BLaER1 (cell line): ENCODE measurements around the gene FGGY.

Source experiments
- H3K27ac ChIP-seq: shearing (Covaris generic); formaldehyde crosslinking; 2 replicates; pipeline ENCODE4 v1.8.1; 2022
- H3K27me3 ChIP-seq: shearing (Covaris generic); formaldehyde crosslinking; 2 replicates; pipeline ENCODE4 v1.8.1; 2022
- H3K36me3 ChIP-seq: shearing (Covaris generic); formaldehyde crosslinking; 2 replicates; pipeline ENCODE4 v1.8.1; 2022
- H3K4me1 ChIP-seq: shearing (Covaris generic); formaldehyde crosslinking; 2 replicates; pipeline ENCODE4 v1.8.1; 2022
- H3K4me2 ChIP-seq: shearing (Covaris generic); formaldehyde crosslinking; 2 replicates; pipeline ENCODE4 v1.8.1; 2022
- H3K4me3 ChIP-seq: shearing (Covaris generic); formaldehyde crosslinking; 2 replicates; pipeline ENCODE4 v1.8.1; 2022
- H3K9ac ChIP-seq: shearing (Covaris generic); formaldehyde crosslinking; 2 replicates; pipeline ENCODE4 v1.8.1; 2022
- H3K9me3 ChIP-seq: shearing (Covaris generic); formaldehyde crosslinking; 2 replicates; pipeline ENCODE4 v1.8.1; 2022
- H4K20me1 ChIP-seq: shearing (Covaris generic); formaldehyde crosslinking; 2 replicates; pipeline ENCODE4 v1.8.1; 2022
- Cebpa-rat ChIP-seq: shearing (Covaris generic); IDR thresholded peaks from 2 replicates; pipeline ENCODE4 v1.8.1; 2022

FGGY gene

DNA sequence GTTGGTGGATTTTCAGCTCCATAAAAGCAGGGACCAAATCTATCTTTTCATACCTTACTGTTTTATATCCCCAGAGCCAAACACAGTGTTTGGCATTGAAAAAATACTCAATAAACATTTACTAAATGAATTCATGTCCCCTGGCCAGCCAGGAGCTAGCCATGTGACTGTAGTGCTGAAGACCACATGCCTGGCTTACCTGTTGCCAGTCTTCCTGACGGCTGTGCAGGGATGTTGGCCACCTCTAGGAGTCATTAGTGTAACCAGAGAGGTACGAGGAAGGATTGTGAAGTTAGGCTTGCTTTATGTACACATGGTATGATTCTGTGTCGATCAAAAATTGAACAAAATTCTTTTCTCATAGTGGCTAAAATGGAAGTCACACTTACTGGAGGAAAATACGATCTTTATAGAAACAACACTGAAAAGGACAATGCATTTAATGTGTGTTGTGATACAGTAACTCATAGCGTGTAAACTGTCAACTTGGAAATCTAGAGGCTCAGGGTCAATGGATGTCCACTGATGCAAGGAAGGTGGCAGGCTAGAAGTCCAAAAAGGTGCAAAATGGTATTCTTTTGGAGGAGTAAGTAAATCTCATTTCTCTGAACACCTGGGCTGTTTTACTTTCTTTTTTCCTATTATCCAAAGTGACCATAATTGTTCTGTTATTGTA lies 60.9 kb downstream of the FGGY start:
- Histone ChIP-seq H4K20me1 (no peaks in the 10 kb centered on the region), H3K27me3 (no peaks in the 10 kb centered on the region), H3K4me1 (peaks cover 7% of the 10 kb centered on the region), H3K27ac (no peak overlapping the region), H3K9me3 (no peaks in the 10 kb centered on the region), H3K9ac (no peak overlapping the region), H3K4me3 (no peak overlapping the region), H3K36me3 (no peaks in the 10 kb centered on the region), H3K4me2 (no peak overlapping the region)
- TF ChIP-seq Cebpa-rat, result no peak

DNA sequence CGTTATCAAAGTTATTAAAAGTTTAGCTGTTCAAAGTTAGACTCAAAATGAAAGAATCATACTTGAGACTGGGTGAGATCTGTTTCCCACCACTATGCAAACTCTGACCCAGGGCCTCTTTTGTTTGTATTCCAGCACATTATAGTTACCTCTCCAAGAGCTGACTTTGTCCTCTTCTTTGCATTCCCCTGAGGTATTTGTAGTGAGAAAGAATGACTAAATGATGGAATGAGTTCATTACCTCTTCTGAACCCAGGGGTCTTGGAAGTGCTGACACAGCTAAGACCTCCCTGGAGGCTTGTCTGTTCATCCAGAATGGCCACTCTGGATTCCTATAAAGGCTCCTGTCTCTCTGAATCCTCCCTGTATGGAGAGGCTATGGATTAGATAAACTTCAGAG lies 62.4 kb downstream of the FGGY start:
- no peak overlapping the region for H3K9ac ChIP-seq

DNA sequence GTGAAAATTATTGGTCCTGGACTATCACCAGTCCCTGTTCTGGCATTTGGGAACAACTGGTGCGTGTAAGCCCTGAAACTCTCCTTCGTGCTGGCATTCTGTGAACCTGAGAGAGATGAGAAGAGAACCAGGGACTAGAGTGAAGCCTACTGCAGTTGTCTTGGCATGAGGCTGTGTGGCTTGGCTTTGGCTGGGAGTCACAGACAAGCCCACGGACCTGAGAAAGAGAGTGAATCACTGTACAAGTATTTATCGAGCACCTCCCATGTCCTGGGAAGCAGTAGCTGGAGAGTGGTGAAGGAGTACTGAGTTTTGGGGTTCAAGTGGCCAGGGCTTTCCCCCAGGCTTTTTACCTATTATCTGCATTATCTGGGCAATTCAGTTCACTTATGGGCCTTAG lies 63.3 kb downstream of the FGGY start:
- no peak overlapping the region for H3K4me2 ChIP-seq
- no peak overlapping the region for H3K27ac ChIP-seq
- no peaks in the 10 kb centered on the region for H3K4me1 ChIP-seq
- H3K9ac ChIP-seq, result no peak overlapping the region
- H3K4me3 ChIP-seq, result no peak overlapping the region
- H4K20me1 ChIP-seq, result no peaks in the 10 kb centered on the region
- H3K9me3 ChIP-seq, result no peaks in the 10 kb centered on the region
- H3K36me3 ChIP-seq, result no peaks in the 10 kb centered on the region
- TF ChIP-seq Cebpa-rat, result no peak
- H3K27me3 ChIP-seq, result no peaks in the 10 kb centered on the region

More for the DNA sequence above, 62.4 kb downstream of the FGGY start:
- Histone ChIP-seq H3K9me3 (no peaks in the 10 kb centered on the region), H3K27me3 (no peaks in the 10 kb centered on the region), H3K4me3 (no peak overlapping the region), H4K20me1 (no peaks in the 10 kb centered on the region), H3K4me2 (no peak overlapping the region), H3K27ac (no peak overlapping the region), H3K4me1 (peaks cover 7% of the 10 kb centered on the region), H3K36me3 (no peaks in the 10 kb centered on the region)
- TF ChIP-seq Cebpa-rat, result no peak

DNA sequence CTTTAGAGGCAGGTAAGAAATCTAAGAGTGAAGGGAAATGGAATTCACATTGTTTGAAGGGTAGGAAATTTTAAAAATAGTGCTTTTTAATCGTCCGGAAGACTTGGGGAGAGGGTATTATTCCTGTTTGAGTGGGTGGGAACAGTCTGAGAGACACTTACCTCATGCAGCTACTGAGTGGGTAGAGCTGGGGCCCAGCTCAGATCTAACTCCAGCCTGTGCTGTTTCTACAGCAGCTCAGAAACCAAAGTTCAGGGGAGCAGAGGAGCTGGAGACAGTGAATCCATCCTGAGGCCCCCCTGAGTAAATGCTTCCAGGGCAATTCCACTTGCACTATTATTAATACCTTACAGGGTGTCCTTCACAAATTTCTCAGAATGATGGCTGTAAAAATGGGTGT lies 63.8 kb downstream of the FGGY start:
- Histone ChIP-seq H3K9ac (no peak overlapping the region), H3K36me3 (no peaks in the 10 kb centered on the region), H3K4me3 (no peak overlapping the region), H3K4me1 (no peaks in the 10 kb centered on the region), H3K27ac (no peak overlapping the region), H4K20me1 (no peaks in the 10 kb centered on the region), H3K27me3 (no peaks in the 10 kb centered on the region), H3K4me2 (no peak overlapping the region), H3K9me3 (no peaks in the 10 kb centered on the region)
- no peak for TF ChIP-seq Cebpa-rat

DNA sequence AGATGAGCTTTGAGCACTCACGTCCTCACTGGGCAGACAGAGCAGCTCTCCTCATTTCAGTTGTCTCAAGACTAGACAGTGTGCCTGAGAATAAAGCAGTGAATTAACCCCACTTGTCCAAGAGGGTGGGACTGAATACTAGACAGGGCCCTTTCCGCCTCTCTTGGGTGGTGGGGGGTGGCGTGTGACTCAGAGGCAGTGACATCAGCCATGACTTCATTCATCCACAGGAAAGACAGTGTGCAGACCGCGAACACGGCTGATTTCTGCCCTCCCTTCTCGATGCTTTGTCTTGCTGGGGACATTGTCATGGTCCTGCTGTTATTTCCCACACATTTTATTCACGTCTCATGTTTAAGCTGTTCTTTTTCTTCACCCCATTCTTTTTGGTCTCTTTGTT lies 64.9 kb downstream of the FGGY start:
- no peak overlapping the region for H3K4me2 ChIP-seq
- no peaks in the 10 kb centered on the region for H3K4me1 ChIP-seq
- H3K9me3 ChIP-seq, result no peaks in the 10 kb centered on the region
- no peak overlapping the region for H3K4me3 ChIP-seq
- H3K36me3 ChIP-seq, result no peaks in the 10 kb centered on the region
- no peak for TF ChIP-seq Cebpa-rat
- H3K27me3 ChIP-seq, result no peaks in the 10 kb centered on the region
- no peak overlapping the region for H3K9ac ChIP-seq
- no peak overlapping the region for H3K27ac ChIP-seq
- no peaks in the 10 kb centered on the region for H4K20me1 ChIP-seq

DNA sequence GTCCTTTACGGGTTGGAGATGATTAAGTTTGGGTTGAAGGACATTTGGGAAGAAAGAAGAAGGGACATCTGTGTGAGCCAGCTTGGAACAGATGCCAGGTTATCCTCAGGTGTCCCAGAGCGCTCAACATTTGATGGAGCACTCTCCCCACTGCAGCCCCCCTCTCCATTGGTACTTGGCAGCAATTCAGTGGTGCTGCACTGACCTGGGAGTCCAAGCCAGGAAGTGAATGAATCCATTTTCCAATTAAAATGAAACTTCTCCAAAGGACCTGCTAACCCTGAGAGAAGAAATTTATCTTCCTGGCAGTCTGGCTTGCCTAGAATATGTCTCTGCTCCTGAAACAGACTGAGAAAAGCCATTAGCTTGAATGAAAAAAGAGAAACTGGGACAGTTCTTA lies 67.1 kb downstream of the FGGY start:
- no peaks in the 10 kb centered on the region for H3K4me1 ChIP-seq
- H4K20me1 ChIP-seq, result no peaks in the 10 kb centered on the region
- no peaks in the 10 kb centered on the region for H3K36me3 ChIP-seq
- H3K9me3 ChIP-seq, result peaks cover 6% of the 10 kb centered on the region; the same call in 1 of the 2 replicates
- no peaks in the 10 kb centered on the region for H3K27me3 ChIP-seq
- no peak overlapping the region for H3K9ac ChIP-seq
- no peak overlapping the region for H3K4me3 ChIP-seq
- no peak overlapping the region for H3K27ac ChIP-seq
- TF ChIP-seq Cebpa-rat, result no peak
- no peak overlapping the region for H3K4me2 ChIP-seq

DNA sequence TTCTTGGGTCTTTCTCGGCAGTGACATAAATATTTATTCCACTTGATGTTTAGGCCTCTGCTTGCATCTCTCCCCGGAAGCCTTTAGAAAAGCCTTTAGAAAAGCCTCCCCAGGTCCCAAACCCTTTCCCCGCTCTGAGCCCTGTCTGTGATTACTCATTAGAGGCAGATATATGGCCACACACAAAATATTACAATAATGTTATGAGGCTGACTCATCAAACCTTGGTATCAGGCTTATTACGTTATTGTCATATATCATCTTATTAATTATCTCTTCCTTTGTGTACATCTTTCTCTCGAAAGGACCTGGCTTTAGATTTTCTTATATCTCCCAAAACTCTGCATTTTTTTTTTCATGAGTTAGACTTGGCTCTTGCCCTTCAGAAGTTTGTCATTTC lies 69.5 kb downstream of the FGGY start:
- H3K27me3 ChIP-seq, result no peaks in the 10 kb centered on the region
- H3K9ac ChIP-seq, result no peak overlapping the region
- H3K9me3 ChIP-seq, result peaks cover 6% of the 10 kb centered on the region; the same call in 1 of the 2 replicates
- H3K4me2 ChIP-seq, result no peak overlapping the region
- H3K4me3 ChIP-seq, result no peak overlapping the region
- no peak overlapping the region for H3K27ac ChIP-seq
- H3K4me1 ChIP-seq, result no peaks in the 10 kb centered on the region
- H4K20me1 ChIP-seq, result no peaks in the 10 kb centered on the region
- no peaks in the 10 kb centered on the region for H3K36me3 ChIP-seq
- TF ChIP-seq Cebpa-rat, result no peak

DNA sequence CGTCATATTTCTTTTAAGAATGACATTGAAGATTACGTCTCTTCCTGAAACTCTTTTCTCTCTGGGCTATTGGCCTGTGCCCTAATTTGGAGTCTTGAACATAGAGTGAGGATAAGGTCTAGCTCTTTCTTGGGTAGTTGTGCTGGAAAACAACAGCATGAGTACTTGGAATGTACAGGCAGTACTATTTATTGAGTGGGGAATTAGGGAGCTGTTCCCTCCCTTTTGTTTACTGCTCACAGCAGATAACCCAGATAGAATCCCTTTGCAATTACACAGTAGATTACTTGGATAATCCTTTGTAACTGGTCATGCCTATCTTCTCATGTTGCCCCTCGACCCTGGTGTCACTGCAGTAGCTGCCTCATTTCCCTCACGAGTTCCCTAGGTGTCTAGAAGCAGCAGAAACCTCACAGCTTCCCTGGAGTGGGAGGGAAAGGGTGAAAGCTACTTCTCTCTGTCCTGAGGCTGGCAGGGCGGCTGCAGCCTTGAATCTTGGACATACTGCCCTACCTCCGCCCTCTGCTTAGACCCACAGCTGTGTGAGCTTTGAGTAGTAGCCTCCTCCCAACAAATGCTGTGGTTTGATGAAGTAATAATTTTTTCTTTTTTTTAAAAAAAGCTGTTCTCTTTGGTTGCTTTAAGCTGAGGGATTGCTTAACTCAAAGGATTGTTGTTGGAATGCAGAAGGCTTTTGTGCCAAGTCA lies 70.6 kb downstream of the FGGY start:
- Histone ChIP-seq H3K36me3 (no peaks in the 10 kb centered on the region), H3K9ac (no peak overlapping the region), H3K4me1 (no peaks in the 10 kb centered on the region), H3K27me3 (no peaks in the 10 kb centered on the region), H4K20me1 (no peaks in the 10 kb centered on the region), H3K9me3 (peaks cover 6% of the 10 kb centered on the region; the same call in 1 of the 2 replicates), H3K4me2 (no peak overlapping the region), H3K4me3 (no peak overlapping the region), H3K27ac (no peak overlapping the region)
- no peak for TF ChIP-seq Cebpa-rat

DNA sequence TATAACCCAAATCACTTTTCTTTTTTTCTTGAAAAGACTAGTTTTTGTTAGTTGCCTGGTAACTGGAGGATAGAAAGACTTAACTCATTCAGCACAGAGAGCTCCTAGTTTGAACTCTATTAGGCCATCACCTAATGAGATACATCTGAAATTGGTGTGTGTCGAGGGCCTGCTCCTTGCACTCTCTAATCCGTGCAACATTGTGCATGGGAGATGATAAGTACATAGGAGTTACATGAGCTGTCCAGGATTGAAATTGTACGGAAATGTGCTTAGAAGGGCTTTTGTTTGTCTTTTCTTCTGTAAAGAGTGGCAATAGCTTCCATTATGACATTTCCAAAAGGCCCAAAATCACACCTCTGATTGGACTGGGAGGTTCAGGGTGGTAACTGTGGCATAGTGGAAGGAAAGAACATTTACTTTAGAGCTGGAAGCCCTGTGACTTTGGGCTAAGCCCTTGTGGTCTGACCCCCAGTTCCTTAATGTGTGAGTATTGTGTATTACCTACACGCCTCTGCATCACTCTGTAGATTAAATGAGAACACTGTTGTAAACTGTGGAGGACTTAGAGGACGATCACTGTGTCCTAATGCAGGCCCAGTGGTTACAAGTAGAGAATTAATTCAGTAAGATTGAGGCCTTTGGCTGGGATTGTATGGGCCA lies 71.2 kb downstream of the FGGY start:
- Histone ChIP-seq H4K20me1 (no peaks in the 10 kb centered on the region), H3K27ac (no peak overlapping the region), H3K4me2 (no peak overlapping the region), H3K4me3 (no peak overlapping the region), H3K4me1 (no peaks in the 10 kb centered on the region), H3K27me3 (no peaks in the 10 kb centered on the region), H3K9me3 (peaks cover 6% of the 10 kb centered on the region; the same call in 1 of the 2 replicates), H3K9ac (no peak overlapping the region), H3K36me3 (no peaks in the 10 kb centered on the region)
- no peak for TF ChIP-seq Cebpa-rat
